ENCODE results near the gene ABCA2. TPM values are rescaled to one million over a fixed set of nuclear protein-coding genes. Genes with fewer than 3 reads are reported as not detected.

Gene ABCA2
- total RNA-seq, 1 donor from 2014 or later, result 16.2 TPM

DNA sequence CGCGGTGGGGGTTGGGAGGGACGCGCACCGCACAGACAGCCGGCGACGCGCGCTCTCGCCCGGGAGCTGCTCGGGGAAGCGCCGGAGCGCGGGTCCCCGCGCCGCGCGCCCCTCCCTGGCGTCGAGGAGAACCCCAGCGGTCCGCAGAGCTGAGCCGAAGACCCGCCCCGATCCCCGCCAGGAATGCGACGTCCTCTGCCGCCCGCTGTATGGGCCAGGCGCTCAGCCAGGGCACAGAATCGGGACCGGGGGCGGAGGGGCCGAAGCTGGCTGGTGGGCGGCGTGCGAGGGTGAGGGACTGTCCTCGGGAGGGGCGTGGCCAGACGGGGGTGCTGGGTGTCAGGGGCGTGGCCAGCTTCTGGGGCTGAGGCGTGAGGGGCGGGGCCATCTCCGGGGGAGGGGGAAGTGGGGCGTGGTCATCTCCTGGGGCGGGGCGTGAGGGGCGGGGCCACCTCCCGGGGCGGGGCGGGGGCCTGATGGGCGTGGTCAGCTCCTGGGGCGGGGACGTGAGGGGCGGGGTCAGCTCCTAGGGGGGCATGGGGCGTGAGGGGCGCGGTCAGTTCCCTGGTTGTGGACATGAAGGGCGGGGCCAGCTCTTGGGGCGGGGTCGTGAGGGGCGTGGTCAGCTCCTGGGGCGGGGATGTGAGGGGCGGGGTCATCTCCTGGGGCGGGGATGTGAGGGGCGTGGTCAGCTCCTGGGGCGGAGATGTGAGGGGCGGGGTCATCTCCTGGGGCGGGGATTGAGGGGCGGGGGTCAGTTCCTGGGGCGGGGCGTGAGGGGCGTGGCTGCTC is 49.8 kb downstream of the ABCA2 start:
- Histone ChIP-seq H3K4me2 (ENCODE audit: low read length) (peak overlapping the region; percentile 84), H3K4me1 (ENCODE audit: insufficient read depth, low read length) (peaks cover 5% of the 10 kb centered on the region), H3K9me3 (ENCODE audit: insufficient read depth, low read depth, low read length) (no peaks in the 10 kb centered on the region), H3K9ac (ENCODE audit: low read length) (no peak overlapping the region), H4K20me1 (ENCODE audit: insufficient read depth, low read length) (no peaks in the 10 kb centered on the region), H3K79me2 (ENCODE audit: insufficient read depth, low read length) (no peaks in the 10 kb centered on the region), H3K27ac (ENCODE audit: low read depth, low read length) (no peak overlapping the region), H3K27me3 (ENCODE audit: insufficient read depth, low read length) (no peaks in the 10 kb centered on the region), H3K36me3 (ENCODE audit: insufficient read depth, low read length) (no peaks in the 10 kb centered on the region), H3K4me3 (ENCODE audit: insufficient read depth, low read depth, low read length) (peak overlapping the region; percentile 49), H2AFZ (ENCODE audit: low read depth, low read length) (peak overlapping the region; percentile 84)
- peaks cover 3% of the 10 kb centered on the region for H3K36me3 Mint-ChIP-seq (ENCODE audit: low read depth, unreplicated experiment)
- H3K27ac Mint-ChIP-seq (ENCODE audit: unreplicated experiment), result no peak overlapping the region
- H3K4me3 Mint-ChIP-seq (ENCODE audit: unreplicated experiment), result no peak overlapping the region
- no peaks in the 10 kb centered on the region for H3K4me1 Mint-ChIP-seq (ENCODE audit: low read depth, unreplicated experiment)
- FAIRE-seq, result no peak
- no peak for DNase-seq (ENCODE audit: low read depth)
- H3K27me3 Mint-ChIP-seq (ENCODE audit: low read depth, unreplicated experiment), result peaks cover 17% of the 10 kb centered on the region
- no peaks in the 10 kb centered on the region for H3K9me3 Mint-ChIP-seq (ENCODE audit: unreplicated experiment)
- TF ChIP-seq CTCF (IDR thresholded peaks at IDR 0.05; ENCODE audit: insufficient read depth, low read depth, low read length), result no peak
- no peak for TF ChIP-seq EZH2 (IDR thresholded peaks at IDR 0.05; ENCODE audit: insufficient read depth, low read length)

GRCh38 chr9:136977649-136978072 is 50.4 kb downstream of the ABCA2 start:
- H3K4me2 ChIP-seq (ENCODE audit: low read length), result peak overlapping the region; percentile 84
- no peak overlapping the region for H3K9ac ChIP-seq (ENCODE audit: low read length)

More at GRCh38 chr9:136977649-136978072, 50.4 kb downstream of the ABCA2 start:
- no peak overlapping the region for H3K27ac Mint-ChIP-seq (ENCODE audit: unreplicated experiment)
- Histone ChIP-seq H2AFZ (ENCODE audit: low read depth, low read length) (peak overlapping the region; percentile 84), H3K27ac (ENCODE audit: low read depth, low read length) (no peak overlapping the region), H3K9me3 (ENCODE audit: insufficient read depth, low read depth, low read length) (no peaks in the 10 kb centered on the region), H4K20me1 (ENCODE audit: insufficient read depth, low read length) (no peaks in the 10 kb centered on the region), H3K27me3 (ENCODE audit: insufficient read depth, low read length) (no peaks in the 10 kb centered on the region), H3K4me1 (ENCODE audit: insufficient read depth, low read length) (peaks cover 5% of the 10 kb centered on the region), H3K36me3 (ENCODE audit: insufficient read depth, low read length) (no peaks in the 10 kb centered on the region), H3K79me2 (ENCODE audit: insufficient read depth, low read length) (no peaks in the 10 kb centered on the region), H3K4me3 (ENCODE audit: insufficient read depth, low read depth, low read length) (peak overlapping the region; percentile 49)
- TF ChIP-seq CTCF (IDR thresholded peaks at IDR 0.05; ENCODE audit: insufficient read depth, low read depth, low read length) (no peak), EZH2 (IDR thresholded peaks at IDR 0.05; ENCODE audit: insufficient read depth, low read length) (no peak)
- peaks cover 12% of the 10 kb centered on the region for H3K27me3 Mint-ChIP-seq (ENCODE audit: low read depth, unreplicated experiment)
- FAIRE-seq, result no peak
- peaks cover 3% of the 10 kb centered on the region for H3K36me3 Mint-ChIP-seq (ENCODE audit: low read depth, unreplicated experiment)
- H3K9me3 Mint-ChIP-seq (ENCODE audit: unreplicated experiment), result no peaks in the 10 kb centered on the region
- no peak for DNase-seq (ENCODE audit: low read depth)
- H3K4me3 Mint-ChIP-seq (ENCODE audit: unreplicated experiment), result no peak overlapping the region
- no peaks in the 10 kb centered on the region for H3K4me1 Mint-ChIP-seq (ENCODE audit: low read depth, unreplicated experiment)
